Peyer's patch (tissue), 4 donors: ENCODE data around the gene SNX33.

ENCODE experiments used
- POLR2A ChIP-seq, 2 donors: fragments of 450-650 bp; IDR thresholded peaks; one replicate each; pipeline ENCODE4 v1.5.1; 2017; ENCODE audit warnings: antibody characterized with exemption in 2 of 2, mild to moderate bottlenecking in 2 of 2, moderate library complexity in 2 of 2
- TF ChIP-seq, protein P1 (sequence below), 6 experiments: fragments of 450-650 bp in 4 of 6; fragments of 200-600 bp in 2 of 6; sonication (generic) in 1 of 6; IDR thresholded peaks; one replicate each; pipeline ENCODE4 v1.5.1; 2017 to 2019; ENCODE audit warnings: antibody characterized with exemption in 6 of 6, mild to moderate bottlenecking in 3 of 6, moderate library complexity in 1 of 6

DNA sequence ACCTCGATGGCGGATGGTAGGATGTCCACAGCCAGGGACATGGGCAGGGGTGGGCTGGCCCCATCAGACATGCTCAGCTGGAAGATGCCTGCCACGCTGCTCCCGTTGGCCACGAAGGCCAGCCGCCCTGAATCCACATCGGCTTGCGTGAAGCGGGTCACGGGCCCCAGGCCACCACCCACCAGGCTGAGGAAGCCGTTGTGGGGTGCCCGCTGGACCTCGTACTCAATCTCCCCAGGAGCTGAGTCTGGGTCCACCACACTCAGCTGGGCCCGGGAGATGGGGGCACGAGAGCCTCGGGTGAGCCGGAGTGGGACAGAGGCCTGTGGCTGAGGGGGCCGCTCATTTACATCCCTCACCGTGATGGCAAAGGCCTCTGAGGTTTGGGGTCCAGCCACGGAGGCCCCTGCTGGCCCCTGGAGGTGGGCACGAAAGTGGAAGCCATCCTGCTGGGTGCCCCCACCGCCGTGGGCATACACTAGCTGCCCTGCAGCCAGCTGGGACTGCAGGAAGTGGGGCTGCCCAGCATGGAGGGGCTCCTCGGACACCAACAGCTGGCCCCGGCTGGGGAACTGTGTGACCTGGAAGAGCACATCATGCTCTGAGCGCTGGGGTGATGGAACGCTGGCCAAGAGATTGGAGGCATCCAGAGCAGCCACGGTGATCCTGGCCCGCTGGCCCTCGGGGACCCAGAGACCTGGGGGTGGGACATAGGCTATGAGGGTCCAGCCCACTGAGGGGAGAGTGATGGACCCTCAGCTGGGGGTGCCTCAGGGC is 29.2 kb downstream of the SNX33 start:
- TF ChIP-seq POLR2A (IDR thresholded peaks at IDR 0.05), result no peak
- TF ChIP-seq, protein P1, sequence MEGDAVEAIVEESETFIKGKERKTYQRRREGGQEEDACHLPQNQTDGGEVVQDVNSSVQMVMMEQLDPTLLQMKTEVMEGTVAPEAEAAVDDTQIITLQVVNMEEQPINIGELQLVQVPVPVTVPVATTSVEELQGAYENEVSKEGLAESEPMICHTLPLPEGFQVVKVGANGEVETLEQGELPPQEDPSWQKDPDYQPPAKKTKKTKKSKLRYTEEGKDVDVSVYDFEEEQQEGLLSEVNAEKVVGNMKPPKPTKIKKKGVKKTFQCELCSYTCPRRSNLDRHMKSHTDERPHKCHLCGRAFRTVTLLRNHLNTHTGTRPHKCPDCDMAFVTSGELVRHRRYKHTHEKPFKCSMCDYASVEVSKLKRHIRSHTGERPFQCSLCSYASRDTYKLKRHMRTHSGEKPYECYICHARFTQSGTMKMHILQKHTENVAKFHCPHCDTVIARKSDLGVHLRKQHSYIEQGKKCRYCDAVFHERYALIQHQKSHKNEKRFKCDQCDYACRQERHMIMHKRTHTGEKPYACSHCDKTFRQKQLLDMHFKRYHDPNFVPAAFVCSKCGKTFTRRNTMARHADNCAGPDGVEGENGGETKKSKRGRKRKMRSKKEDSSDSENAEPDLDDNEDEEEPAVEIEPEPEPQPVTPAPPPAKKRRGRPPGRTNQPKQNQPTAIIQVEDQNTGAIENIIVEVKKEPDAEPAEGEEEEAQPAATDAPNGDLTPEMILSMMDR (IDR thresholded peaks at IDR 0.05), result no peak
